DMS153 treated with DMSO at 0.1 percent for 48 hours (cell line): ENCODE results near the gene MALL.
"Not testable (repeated sequence)": the region's sequence is repeated elsewhere in the genome, so short reads cannot be mapped to it uniquely, and the experiment has no call there.

Experiments used
- DNase-seq: peaks from one replicate; lab custom pipeline; 2025; ENCODE audit not compliant: unreplicated experiment; lab: John Stamatoyannopoulos, UW

Gene MALL

DNA sequence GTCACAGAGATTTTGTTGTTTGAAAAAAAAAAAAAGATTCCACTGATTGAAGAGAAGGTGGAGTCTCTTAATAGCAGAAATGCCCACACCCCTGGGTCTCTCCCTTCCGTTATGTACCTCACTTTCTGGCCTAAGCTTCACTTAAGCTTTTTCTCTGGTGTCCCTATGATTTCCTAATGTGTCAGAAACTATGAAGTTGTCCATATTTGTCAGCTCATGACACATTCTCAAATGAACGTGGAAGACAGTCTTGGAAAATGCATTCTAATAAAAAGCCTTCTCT lies 5.4 kb upstream of the MALL start:
- no peak for DNase-seq

DNA sequence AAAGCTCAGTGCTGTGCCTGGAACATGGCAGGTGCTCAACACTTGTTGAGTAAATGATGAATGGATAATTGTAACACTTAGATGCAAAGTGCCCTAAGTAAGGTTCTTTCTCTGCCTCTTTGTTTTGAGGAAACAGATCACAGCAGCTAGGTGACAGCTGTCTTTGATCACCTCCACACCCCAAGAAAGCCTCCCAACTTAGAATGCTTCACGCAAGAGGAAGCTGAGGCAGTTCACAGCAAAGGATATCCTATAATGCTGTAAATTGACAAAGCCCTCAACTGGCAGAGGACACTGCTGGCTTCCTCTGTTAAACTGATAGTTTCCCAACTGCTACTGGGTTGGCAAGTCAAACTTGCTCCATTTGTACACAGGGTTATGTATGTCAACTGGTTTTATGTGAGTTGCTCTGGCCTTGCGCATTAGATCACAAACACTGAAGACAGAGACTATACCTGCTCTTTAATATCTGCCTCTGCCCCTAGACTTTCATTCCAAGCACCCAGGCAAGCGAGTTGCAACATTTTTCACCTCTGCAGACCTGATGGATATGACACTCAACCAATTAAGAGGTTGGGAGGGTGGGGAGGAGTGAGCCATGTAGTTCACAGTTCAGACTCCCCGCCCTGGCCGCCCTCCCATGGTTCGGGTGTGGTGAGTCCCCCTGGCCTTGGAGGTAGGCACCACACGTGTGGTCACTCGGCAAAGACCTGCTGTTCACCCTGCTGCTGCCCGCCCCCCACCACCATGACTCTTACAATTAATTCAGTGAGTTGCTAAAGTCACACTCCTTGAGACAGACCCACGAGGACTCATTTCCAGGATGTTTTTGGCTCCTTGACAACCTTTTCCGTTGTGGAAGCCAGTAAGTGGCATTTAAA lies 4.8 kb upstream of the MALL start:
- DNase-seq, result no peak

DNA sequence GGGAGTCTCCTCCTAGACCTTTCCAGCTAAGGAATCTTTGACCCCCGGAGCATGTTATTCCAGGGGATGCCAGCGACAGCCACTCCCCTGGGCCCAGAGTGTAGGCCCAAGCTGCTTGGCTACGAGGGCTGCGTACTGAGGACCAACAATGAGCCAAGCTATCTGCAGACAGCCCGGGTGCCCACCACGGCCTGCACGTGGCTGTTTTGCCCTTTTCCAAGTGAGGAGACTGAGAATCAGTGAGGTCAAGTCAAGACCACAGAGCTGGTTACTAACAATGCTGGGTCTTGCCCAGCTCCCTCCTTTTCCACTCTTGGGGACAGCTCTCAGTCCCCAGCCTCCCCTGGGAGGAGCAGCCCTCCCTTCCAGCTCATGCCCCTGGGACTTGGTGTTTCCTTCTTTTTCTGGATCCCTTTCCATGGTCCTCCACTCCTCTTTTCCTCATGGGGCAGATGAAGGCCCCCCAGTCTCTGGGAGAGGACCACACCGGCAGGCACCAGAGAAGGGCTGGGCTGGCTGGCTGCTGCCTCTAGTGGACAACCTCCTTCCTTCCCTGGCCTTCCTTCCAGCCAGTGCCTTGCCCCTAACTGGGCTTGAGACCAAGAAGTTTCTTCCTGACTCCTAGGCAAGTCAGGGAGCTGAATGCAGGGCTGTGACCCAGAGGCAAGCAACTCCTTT lies 550 bp upstream of the MALL start:
- no peak for DNase-seq

DNA sequence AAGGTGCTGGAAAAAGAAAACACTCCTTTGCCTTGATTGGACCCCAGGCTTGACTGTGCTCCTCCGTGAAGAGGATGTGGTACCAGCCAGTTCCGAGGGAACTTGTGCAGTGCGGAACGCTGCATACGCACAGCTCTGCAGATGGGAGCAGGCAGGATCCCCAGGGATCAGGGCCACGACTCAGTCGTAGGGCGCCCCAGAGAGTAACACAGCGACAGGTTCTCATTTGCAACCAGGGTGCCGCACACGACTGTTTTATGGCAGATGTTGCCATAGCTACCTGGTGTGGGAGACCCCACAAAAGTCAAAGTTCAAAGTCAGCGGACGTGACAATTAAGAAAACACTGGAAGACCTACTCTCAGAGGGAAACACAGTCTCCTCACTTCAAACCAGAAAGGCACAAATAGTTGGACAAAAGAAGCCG lies 779 bp downstream of the MALL start:
- DNase-seq, result peak; percentile 66

DNA sequence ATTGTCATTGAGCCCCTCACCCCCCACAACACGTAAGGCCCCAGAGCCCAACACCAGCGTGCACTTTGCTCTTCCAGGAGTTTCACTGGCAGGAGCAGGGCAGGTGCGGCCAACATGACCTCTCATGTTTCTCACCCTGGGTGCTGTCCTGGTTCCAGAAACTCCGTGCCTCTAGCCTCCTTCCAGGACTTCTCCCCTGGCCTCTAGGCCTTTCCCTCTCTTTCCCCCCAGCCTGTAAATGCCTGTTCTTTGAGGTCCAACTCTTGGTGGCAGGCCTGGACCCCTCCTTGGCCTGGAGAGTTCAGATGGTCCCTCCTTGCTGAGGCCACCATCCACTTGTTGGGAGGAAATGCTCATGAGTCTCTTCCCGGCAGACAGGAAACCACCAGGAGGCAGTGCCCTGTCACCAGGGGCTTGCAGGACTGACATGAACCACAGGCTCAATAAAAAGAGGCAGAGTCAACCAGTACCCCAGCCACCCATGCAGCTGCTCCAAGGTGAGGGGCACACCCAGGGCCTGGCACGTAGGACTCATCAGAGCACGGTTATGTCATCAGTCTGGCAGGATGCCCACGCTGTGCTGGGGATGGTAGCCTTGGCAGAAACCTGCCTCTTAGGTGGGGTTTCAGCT lies 1.5 kb downstream of the MALL start:
- peak; percentile 67 for DNase-seq

DNA sequence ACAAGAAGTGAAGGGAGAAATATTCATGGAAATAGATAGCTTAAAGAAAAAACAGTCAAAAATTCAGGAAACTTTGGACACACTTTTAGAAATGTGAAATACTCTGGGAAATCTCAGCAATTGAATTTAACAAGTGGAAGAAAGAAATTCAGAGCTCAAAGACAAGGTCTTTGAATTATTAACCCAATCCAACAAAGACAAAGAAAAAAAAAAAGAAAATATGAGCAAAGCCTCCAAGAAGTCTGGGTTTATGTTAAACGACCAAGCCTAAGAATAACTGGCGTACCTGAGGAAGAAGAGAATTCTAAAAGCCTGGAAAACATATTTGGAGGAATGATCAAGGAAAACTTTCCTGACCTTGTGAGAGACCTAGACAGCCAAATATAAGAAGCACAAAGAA lies 7.3 kb downstream of the MALL start:
- DNase-seq, result not testable (repeated sequence)

DNA sequence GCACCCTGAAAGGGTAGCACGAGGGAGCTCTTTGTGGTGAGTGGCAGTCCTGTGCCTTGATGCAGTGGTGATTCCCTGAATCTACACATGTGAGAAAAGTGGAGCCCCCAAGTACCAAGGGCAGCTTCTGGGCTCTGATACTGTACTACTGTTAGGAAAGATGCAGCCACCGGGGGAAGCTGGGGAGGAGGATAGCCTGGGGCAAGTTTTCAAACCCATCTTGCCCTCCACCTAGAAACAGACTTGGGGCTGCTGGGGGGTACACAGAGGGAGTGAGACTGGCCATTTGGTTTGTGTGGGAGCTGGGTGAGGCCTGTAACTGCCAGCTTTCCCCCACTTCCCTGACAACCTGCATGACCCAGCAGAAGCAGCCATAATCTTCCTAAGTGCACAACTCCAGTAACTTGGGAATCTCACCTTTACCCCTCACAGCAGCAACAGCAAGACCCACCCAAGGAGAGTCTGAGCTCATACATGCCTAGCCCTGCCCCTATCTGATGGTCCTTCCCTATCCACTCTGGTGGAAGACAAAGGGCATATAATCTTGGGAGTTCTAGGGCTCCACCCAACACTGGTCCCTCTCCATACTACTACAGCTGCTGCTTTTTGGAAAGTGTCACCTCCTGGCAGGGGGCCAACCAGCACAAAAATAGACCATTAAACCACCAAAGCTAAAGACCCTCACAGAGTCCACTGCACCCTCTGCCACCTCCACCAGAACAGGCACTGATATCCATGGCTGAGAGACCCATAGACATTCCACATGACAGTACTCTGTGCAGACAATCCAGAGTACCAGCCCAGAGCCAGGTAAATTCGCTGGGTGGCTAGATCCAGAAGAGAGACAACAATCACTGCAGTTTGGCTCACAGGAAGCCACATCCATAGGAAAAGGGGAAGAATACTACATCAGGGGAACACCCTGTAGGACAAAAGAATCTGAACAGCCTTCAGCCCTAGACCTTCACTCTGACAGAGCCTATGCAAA lies 8.2 kb downstream of the MALL start:
- DNase-seq, result no peak

DNA sequence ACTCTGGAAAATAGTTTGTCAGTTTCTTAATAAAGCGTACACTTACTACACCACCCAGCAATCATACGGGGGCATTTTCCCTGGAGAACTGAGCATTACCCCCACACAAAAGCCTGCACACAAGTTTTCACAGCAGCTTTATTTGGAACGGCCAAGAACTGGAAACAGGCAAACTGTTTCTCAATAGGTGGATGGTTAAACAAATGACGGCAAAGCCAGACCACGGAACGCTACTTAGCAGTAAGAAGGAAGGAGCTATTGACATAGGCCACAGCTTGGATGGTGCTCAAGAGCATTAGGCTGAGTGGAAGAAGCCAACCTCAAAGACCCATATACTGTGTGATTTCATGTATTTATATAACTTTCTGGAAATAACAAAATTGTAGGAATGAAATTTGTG lies 9.0 kb downstream of the MALL start:
- DNase-seq, result peak; percentile 11

DNA sequence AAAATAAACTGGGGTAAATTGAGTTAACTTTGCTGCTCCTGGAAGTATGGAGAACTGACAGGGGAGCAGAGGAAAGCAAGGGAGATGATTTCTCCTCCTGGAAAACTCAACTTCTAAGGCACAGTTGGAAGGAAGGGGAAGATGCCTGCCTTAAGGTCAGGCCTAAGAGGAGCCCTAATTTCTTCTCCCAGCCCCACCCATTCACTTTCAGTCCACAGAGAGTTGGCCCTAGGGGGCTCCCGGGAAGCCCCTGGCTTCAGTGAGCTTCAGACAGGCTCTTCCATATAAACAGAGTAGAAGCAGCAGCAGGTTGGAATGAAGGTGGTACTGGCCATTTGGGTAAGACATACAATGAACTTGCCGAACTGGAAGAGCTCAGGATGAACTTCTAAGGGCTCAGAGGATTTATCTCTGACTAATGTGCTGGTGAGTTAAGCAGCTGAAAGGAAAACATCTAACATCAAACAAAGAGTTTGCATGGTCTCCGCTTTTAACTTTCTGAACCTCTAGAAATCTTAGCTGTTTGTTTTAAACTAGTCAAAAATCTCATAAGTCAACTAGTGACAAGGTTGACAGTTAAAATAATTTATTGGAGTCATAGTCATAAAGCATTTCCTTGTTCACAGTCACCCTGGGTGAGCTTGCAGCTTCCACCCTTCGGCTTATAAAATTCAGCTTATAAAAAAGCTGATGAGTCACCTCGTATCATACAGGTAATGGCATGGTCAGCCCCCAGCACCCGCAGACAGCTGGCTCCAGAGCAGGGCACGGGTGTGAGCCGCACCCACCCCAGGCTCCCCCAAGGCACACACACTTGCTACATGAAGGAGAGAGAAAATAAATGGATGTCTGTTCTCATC lies 9.8 kb downstream of the MALL start:
- peak; percentile 70 for DNase-seq

DNA sequence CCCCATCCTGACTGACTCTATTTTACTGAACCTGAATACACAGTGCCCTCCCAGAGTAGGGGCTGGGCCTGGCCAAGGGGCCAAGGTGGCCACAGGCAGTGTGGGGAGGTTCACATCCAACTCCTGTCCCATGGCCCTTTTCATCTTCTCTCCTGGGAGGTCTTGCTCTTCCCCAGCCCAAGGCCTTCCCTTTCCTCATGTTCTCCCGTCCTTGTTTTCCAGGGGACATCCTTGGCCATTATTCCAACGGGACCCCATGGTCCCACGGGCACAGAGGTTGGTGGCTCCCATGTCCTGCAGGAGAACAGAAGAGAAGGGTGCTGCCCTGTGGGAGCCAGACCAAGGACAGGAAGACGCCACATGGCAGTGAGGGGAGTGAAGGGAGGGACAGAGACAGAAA lies 10.4 kb downstream of the MALL start:
- no peak for DNase-seq

DNA sequence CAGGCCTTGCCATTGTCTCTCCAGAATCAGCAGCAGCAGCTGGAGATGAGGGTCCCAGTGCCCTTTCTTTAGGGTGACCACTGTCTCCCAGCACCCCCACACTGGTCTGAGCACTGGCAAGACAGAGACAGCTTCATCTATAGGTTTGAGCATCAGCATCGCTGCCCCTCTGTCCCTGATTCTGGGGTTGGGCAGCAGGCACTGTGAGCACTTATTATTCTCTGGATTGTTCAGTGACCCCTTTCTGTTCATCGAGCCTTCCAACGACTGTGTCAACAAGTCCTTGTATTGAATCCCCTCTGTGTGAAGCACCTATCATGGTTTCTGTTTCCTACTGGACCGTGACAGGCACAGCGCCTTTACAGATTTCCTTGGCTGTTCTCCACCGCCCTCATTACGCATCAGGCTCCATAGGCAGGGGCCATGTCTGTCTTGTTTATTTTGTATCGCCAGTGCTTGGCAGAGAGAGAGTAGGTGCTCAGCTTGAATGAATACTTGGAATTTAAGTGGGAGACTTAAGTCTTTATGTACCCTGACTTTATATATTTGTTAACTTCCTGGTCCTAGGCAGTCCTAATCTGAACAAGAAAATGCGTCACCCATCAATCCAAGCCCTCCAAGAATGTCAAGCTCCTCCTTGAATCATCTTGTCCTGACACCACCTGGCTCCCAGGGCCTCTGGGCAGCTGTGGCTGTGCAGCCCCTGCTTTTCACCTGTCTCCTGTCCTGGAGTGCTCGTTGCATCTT lies 11.4 kb downstream of the MALL start:
- peak; percentile 56 for DNase-seq

DNA sequence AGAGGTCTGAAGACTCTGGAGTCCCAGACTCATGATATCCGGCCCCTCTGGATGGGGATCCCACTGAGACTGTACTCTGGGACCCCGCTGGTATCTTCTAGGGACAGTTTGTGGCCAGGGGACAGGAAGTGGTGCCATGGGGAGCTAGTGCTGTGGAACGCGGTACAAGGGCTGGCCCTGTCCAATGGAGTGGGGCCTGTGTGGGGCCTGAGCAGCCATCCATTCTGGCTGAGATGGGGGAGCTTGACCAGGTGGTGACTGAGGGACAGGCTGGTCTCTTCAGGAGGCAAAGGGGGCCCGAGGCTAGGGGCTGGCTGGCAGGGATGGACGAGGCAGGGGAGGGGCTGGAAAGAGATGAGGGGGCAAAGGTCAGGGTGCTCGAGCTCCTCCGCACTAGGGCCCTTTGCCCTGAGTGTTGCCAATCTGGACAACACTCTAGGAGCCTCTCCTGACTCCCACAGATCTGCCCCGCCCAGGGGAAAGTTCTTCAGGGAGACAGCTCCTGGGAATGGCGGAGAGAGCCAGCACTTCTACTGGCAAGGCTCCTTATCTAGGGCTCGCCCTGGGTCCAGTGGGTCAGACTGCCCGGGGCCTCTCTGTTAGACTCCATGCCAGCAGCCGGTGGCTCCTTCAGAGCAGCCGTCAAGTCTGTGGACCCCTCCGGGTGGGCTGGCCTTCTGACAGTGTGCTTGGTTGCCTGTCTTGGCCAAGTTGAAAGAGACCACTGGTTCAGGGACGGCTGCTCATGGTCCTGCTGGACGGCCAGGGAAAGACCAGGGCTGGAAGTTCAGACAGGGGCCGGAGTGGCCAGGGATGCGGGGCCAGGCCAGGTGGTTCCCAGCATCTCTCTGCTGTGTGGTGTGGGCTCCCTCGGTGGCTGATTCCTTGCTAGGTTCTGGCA lies 12.3 kb downstream of the MALL start:
- DNase-seq, result no peak

DNA sequence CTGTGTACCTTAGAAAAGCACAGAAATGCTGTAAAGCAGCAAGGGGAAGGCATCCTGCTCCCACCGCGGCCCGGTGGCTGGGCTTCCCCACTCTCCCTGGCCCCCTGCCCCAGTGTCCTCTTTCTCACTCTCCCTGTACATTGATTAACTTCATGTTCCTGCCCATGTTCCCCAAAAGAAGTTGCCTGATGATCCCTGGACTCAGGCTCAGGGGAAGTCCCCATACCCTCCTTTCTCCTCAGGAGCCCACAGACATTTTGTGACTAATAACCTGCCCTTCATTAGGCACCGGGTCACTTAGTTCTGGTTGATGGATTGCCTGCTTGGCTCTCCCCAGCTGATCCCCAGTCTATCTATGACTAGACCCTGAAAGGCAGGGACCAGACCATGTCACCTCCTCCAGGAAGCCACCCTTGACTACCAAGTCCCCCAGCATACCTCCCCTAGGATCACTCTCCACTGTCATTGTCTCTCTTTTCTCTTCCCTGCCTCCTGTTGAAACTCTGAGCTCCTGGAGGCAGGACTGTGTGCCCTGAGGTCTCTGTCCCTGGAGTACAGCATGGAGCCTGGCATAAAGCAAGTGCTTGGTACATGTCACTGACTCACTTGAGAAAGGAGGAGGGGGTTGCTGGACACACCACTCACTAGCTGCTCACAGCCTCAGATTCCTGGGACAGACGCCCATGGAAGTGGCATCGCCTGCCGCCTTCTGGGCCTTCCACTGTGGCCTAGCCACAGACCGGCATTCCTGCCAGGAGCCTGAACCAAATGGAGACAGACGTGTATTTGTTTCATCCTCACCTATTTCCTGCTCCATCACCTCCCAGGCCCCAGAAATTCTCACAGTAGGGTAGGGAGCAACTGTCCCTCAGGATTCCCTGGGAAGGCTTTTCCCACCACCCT lies 13.5 kb downstream of the MALL start:
- no peak for DNase-seq

DNA sequence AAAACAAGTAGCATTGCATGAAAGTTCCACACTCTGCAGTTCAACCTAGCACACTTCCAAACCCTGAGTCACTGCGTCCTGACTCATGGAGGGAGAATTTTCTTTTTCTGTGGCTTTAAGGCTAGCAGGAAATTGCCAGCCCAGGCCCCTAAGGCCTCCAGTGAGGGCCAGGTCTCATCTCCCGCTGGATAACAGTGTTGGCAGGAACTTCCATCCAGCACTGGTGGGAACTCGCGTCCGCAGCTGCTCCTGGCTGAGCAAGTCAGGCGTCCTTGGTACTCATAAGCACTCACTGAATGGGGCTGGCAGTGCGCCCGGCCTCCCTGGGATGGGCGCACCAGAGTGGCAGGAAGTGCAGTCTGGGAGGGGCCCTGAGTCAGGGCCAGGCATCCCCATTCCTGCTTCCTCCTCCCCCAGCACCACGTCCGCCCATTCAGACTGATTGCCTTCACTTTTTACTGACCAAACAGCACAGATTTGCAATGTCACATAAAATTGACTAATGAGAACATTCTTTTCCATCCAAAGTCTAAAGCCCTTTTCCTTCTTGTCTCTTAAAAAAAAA lies 14.3 kb downstream of the MALL start:
- DNase-seq, result peak; percentile 94

DNA sequence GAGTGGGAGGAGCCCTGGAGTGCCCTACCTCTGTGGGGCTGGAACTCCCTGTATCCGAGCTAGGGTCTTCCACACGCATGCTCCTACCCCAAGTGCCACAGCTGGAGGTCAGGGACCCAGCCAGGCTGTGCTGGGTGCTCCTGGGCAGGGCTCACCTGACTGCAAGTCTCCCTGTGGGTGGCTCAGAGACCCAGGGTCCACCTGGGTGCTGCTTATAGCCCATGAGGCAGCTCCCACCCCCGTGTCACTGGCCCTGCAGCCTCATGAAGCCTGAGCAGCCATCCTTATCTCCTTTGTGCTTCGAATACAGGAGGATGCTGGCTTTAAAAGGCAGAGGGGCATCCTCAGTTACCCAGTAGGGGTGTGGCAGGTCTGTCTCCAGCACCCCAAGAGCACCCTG lies 14.7 kb downstream of the MALL start:
- DNase-seq, result not testable (repeated sequence)

DNA sequence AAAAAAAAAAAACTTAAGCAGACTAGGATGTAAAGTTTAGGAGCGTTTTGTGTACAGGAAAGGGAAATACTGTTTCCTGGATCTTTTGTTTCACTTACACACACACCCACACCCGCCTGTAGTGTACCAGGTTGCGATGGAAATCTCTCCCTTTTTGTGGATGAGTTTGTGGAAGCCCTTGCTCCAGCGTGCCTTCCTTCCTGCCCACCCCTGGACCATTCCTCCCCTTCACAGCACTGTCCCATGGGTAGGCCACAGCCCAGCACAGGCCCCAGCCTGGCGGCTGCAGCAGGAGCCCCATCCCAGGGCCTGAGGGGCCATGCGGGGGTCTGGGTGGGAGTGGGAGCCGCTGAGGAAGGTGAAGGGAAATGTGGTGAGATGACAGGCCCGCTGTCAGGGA lies 15.1 kb downstream of the MALL start:
- no peak for DNase-seq
